H9 (cell line): Measurements from ENCODE around the gene CSMD2. TPM values are rescaled to one million over a fixed set of nuclear protein-coding genes. Genes with fewer than 3 reads are reported as not detected.

Source experiments
- DNase-seq: peaks from one replicate; pipeline ENCODE4 v3.0.0-alpha.2; 2017
- H2AFZ ChIP-seq: one replicate; pipeline ENCODE4 v1.6.1; 2013; ENCODE audit warnings: mild to moderate bottlenecking, low read length, control low read depth, moderate library complexity
- H2AK5ac ChIP-seq: 2 replicates; pipeline ENCODE4 v1.6.1; 2013; ENCODE audit warnings: low read length, control low read depth, mixed read lengths; ENCODE audit not compliant: insufficient read length
- H2BK120ac ChIP-seq: one replicate; pipeline ENCODE4 v1.6.1; 2013; ENCODE audit warnings: low read depth, mild to moderate bottlenecking, low read length, control low read depth, inconsistent platforms; ENCODE audit not compliant: poor library complexity, severe bottlenecking
- H2BK12ac ChIP-seq: 2 replicates; pipeline ENCODE4 v1.6.1; 2013; ENCODE audit warnings: low read length, control low read depth, mixed read lengths, low read depth; ENCODE audit not compliant: insufficient read length
- H2BK15ac ChIP-seq: 2 replicates; pipeline ENCODE4 v1.6.1; 2013; ENCODE audit warnings: low read depth, low read length, control low read depth
- H2BK20ac ChIP-seq: one replicate; pipeline ENCODE4 v1.6.1; 2013; ENCODE audit warnings: low read depth, mild to moderate bottlenecking, low read length, control low read depth, inconsistent platforms; ENCODE audit not compliant: poor library complexity, severe bottlenecking
- H2BK5ac ChIP-seq: 2 replicates; pipeline ENCODE4 v1.6.1; 2013; ENCODE audit warnings: low read length, control low read depth, mixed read lengths; ENCODE audit not compliant: insufficient read length
- H3K14ac ChIP-seq: 2 replicates; pipeline ENCODE4 v1.6.1; 2013; ENCODE audit warnings: low read length, control low read depth; ENCODE audit not compliant: insufficient read depth
- H3K18ac ChIP-seq: 2 replicates; pipeline ENCODE4 v1.6.1; 2013; ENCODE audit warnings: low read depth, mild to moderate bottlenecking, mixed read lengths, low read length, control low read depth; ENCODE audit not compliant: insufficient read length
- H3K23ac ChIP-seq: 2 replicates; pipeline ENCODE4 v1.6.1; 2013; ENCODE audit warnings: low read length, control low read depth, mixed read lengths, low read depth; ENCODE audit not compliant: insufficient read length
- H3K23me2 ChIP-seq: 2 replicates; pipeline ENCODE4 v1.6.1; 2013; ENCODE audit warnings: low read depth, mild to moderate bottlenecking, mixed read lengths, low read length, control low read depth; ENCODE audit not compliant: insufficient read length, poor library complexity, severe bottlenecking
- H3K27ac ChIP-seq: 2 replicates; pipeline ENCODE4 v1.5.1; 2013; ENCODE audit warnings: low read length, control low read depth, mixed read lengths, low read depth; ENCODE audit not compliant: insufficient read length
- H3K27me3 ChIP-seq: 2 replicates; pipeline ENCODE4 v1.6.1; 2013; ENCODE audit warnings: low read length, control low read depth, inconsistent platforms; ENCODE audit not compliant: insufficient read depth
- H3K4ac ChIP-seq: 2 replicates; pipeline ENCODE4 v1.6.1; 2013; ENCODE audit warnings: low read depth, mild to moderate bottlenecking, control low read depth, inconsistent platforms, low read length, moderate library complexity
- H3K4me1 ChIP-seq: 2 replicates; pipeline ENCODE4 v1.6.1; 2013; ENCODE audit warnings: low read length, control low read depth, inconsistent platforms; ENCODE audit not compliant: insufficient read depth
- H3K4me2 ChIP-seq: 2 replicates; pipeline ENCODE4 v1.6.1; 2013; ENCODE audit warnings: low read length, control low read depth, mixed read lengths; ENCODE audit not compliant: insufficient read length, insufficient read depth
- H3K56ac ChIP-seq: 2 replicates; pipeline ENCODE4 v1.6.1; 2013; ENCODE audit warnings: low read depth, mild to moderate bottlenecking, mixed read lengths, low read length, control low read depth; ENCODE audit not compliant: insufficient read length
- H3K79me1 ChIP-seq: 2 replicates; pipeline ENCODE4 v1.6.1; 2013; ENCODE audit warnings: low read depth, mild to moderate bottlenecking, moderate library complexity, low read length, control low read depth, inconsistent platforms; ENCODE audit not compliant: insufficient read depth, poor library complexity, severe bottlenecking
- H3K79me2 ChIP-seq: 2 replicates; pipeline ENCODE4 v1.6.1; 2013; ENCODE audit warnings: low read length, control low read depth, inconsistent platforms; ENCODE audit not compliant: insufficient read depth
- H3K9ac ChIP-seq: 2 replicates; pipeline ENCODE4 v1.6.1; 2013; ENCODE audit warnings: low read length, control low read depth, mixed read lengths; ENCODE audit not compliant: insufficient read length; ENCODE audit errors: extremely low read depth
- H3K9me3 ChIP-seq: one replicate; pipeline ENCODE4 v1.6.1; 2013; ENCODE audit warnings: low read depth, low read length, inconsistent platforms; ENCODE audit not compliant: control insufficient read depth
- H3T11ph ChIP-seq: one replicate; pipeline ENCODE4 v1.6.1; 2013; ENCODE audit warnings: mild to moderate bottlenecking, low read length, control low read depth, inconsistent platforms
- H4K20me1 ChIP-seq: one replicate; pipeline ENCODE4 v1.6.1; 2013; ENCODE audit not compliant: control insufficient read depth, insufficient read length, insufficient read depth
- H4K5ac ChIP-seq: 2 replicates; pipeline ENCODE4 v1.6.1; 2013; ENCODE audit warnings: low read depth, mild to moderate bottlenecking, mixed read lengths, low read length, control low read depth; ENCODE audit not compliant: insufficient read length
- H4K8ac ChIP-seq: replicated peaks from 2 replicates; pipeline ENCODE4 v1.6.1; 2013; ENCODE audit warnings: low read length, control low read depth, mixed read lengths, low read depth; ENCODE audit not compliant: insufficient read length
- H4K91ac ChIP-seq: 2 replicates; pipeline ENCODE4 v1.6.1; 2013; ENCODE audit warnings: low read depth, mild to moderate bottlenecking, moderate library complexity, mixed read lengths, low read length, control low read depth; ENCODE audit not compliant: insufficient read length
- H3K27ac Mint-ChIP-seq, 3 experiments: 2 replicates in 2 of 3; 3 replicates in 1 of 3; pipeline ENCODE4 v1.8.0; 2020 to 2021; ENCODE audit warnings: mixed read lengths in 3 of 3, mild to moderate bottlenecking in 1 of 3, moderate library complexity in 1 of 3
- H3K27me3 Mint-ChIP-seq: 2 replicates; pipeline ENCODE4 v1.8.0; 2021; ENCODE audit warnings: low read depth, mild to moderate bottlenecking, moderate library complexity, mixed read lengths
- H3K36me3 Mint-ChIP-seq, 3 experiments: 2 replicates in 2 of 3; 3 replicates in 1 of 3; pipeline ENCODE4 v1.8.0; 2020 to 2021; ENCODE audit warnings: low read depth in 3 of 3, mixed read lengths in 3 of 3; ENCODE audit not compliant: insufficient read depth in 1 of 3
- H3K4me1 Mint-ChIP-seq, 2 experiments: 2 replicates each; pipeline ENCODE4 v1.8.0; 2020; ENCODE audit warnings: mixed read lengths in 2 of 2
- H3K4me3 Mint-ChIP-seq, 2 experiments: 2 replicates in 1 of 2; 3 replicates in 1 of 2; pipeline ENCODE4 v1.8.0; 2020 to 2021; ENCODE audit warnings: mild to moderate bottlenecking in 2 of 2, mixed read lengths in 2 of 2, moderate library complexity in 1 of 2
- H3K9me3 Mint-ChIP-seq, 2 experiments: 2 replicates in 1 of 2; 3 replicates in 1 of 2; pipeline ENCODE4 v1.8.0; 2020; ENCODE audit warnings: mild to moderate bottlenecking in 2 of 2, mixed read lengths in 2 of 2, moderate library complexity in 1 of 2
- CTCF ChIP-seq: fragments of 200-600 bp; sonication (generic); conservative IDR thresholded peaks from 3 replicates; pipeline ENCODE4 v1.8.0; 2021; ENCODE audit warnings: antibody characterized with exemption, mild to moderate bottlenecking
- WGBS: extraction: QIAGEN DNeasy Blood & Tissue Kit; methylation state at CpG from one replicate; pipeline ENCODE4 v1.1.7; 2013; ENCODE audit warnings: missing lambda C conversion rate, low lambda C conversion rate, mixed read lengths; ENCODE audit not compliant: insufficient read length; ENCODE audit errors: extremely low coverage; 5-methylcytosine and 5-hydroxymethylcytosine counted together
- total RNA-seq: library from RNA; stranded (reverse); gene quantifications from 2 replicates; pipeline ENCODE4 v1.2.1, GENCODE V29; 2021

The CSMD2 gene
- total RNA-seq, 1 experiment from 2014 or later, result 6.4 TPM

GRCh38 chr1:33548319-33548718 is 616.7 kb downstream of the CSMD2 start:
- no peak overlapping the region for H3K4ac ChIP-seq
- no CpG with 5 or more reads among the region's 2 CpGs for WGBS
- H3K4me1 ChIP-seq, result no peaks in the 10 kb centered on the region
- H3K23me2 ChIP-seq, result no peaks in the 10 kb centered on the region
- H3K27me3 ChIP-seq, result no peaks in the 10 kb centered on the region
- H2AK5ac ChIP-seq, result no peak overlapping the region
- H3K56ac ChIP-seq, result no peak overlapping the region
- H3K36me3 Mint-ChIP-seq, result peaks cover 15 to 49% (median 29%) of the 10 kb centered on the region in 3 experiments
- no peaks in the 10 kb centered on the region for H3K79me1 ChIP-seq
- no peak for TF ChIP-seq CTCF
- H3K27ac Mint-ChIP-seq, result no peak overlapping the region
- H2BK15ac ChIP-seq, result no peak overlapping the region
- no peak overlapping the region for H3K14ac ChIP-seq
- no peak overlapping the region for H3K4me3 Mint-ChIP-seq
- no peak overlapping the region for H3K23ac ChIP-seq
- no peaks in the 10 kb centered on the region for H4K20me1 ChIP-seq
- no peak overlapping the region for H3K4me2 ChIP-seq
- no peak overlapping the region for H3K18ac ChIP-seq
- no peak overlapping the region for H4K5ac ChIP-seq
- H3K79me2 ChIP-seq, result no peaks in the 10 kb centered on the region
- H2BK120ac ChIP-seq, result no peak overlapping the region
- H4K91ac ChIP-seq, result no peak overlapping the region
- H3K27me3 Mint-ChIP-seq, result 0 out of 2 replicates have a peak, but pooled peaks cover 1% of the 10 kb centered on the region
- no peaks in the 10 kb centered on the region for H3K4me1 Mint-ChIP-seq
- DNase-seq, result no peak
- H3K9me3 ChIP-seq, result peaks cover 29% of the 10 kb centered on the region
- no peak overlapping the region for H2AFZ ChIP-seq
- no peak overlapping the region for H3K27ac ChIP-seq
- no peak overlapping the region for H2BK20ac ChIP-seq
- no peak overlapping the region for H3T11ph ChIP-seq
- peaks cover 13 to 17% of the 10 kb centered on the region in 2 experiments for H3K9me3 Mint-ChIP-seq
- H3K9ac ChIP-seq, result no peak overlapping the region
- H2BK12ac ChIP-seq, result no peak overlapping the region
- H2BK5ac ChIP-seq, result no peak overlapping the region
- no peak overlapping the region for H4K8ac ChIP-seq
